HK-2 (cell line): ENCODE measurements around the gene SCAPER.

ENCODE experiments used
- DNase-seq: peaks from one replicate; pipeline ENCODE4 v3.0.0-alpha.2; 2018; ENCODE audit not compliant: unreplicated experiment

The SCAPER gene, protein sequence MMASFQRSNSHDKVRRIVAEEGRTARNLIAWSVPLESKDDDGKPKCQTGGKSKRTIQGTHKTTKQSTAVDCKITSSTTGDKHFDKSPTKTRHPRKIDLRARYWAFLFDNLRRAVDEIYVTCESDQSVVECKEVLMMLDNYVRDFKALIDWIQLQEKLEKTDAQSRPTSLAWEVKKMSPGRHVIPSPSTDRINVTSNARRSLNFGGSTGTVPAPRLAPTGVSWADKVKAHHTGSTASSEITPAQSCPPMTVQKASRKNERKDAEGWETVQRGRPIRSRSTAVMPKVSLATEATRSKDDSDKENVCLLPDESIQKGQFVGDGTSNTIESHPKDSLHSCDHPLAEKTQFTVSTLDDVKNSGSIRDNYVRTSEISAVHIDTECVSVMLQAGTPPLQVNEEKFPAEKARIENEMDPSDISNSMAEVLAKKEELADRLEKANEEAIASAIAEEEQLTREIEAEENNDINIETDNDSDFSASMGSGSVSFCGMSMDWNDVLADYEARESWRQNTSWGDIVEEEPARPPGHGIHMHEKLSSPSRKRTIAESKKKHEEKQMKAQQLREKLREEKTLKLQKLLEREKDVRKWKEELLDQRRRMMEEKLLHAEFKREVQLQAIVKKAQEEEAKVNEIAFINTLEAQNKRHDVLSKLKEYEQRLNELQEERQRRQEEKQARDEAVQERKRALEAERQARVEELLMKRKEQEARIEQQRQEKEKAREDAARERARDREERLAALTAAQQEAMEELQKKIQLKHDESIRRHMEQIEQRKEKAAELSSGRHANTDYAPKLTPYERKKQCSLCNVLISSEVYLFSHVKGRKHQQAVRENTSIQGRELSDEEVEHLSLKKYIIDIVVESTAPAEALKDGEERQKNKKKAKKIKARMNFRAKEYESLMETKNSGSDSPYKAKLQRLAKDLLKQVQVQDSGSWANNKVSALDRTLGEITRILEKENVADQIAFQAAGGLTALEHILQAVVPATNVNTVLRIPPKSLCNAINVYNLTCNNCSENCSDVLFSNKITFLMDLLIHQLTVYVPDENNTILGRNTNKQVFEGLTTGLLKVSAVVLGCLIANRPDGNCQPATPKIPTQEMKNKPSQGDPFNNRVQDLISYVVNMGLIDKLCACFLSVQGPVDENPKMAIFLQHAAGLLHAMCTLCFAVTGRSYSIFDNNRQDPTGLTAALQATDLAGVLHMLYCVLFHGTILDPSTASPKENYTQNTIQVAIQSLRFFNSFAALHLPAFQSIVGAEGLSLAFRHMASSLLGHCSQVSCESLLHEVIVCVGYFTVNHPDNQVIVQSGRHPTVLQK (N-terminal part only)

DNA sequence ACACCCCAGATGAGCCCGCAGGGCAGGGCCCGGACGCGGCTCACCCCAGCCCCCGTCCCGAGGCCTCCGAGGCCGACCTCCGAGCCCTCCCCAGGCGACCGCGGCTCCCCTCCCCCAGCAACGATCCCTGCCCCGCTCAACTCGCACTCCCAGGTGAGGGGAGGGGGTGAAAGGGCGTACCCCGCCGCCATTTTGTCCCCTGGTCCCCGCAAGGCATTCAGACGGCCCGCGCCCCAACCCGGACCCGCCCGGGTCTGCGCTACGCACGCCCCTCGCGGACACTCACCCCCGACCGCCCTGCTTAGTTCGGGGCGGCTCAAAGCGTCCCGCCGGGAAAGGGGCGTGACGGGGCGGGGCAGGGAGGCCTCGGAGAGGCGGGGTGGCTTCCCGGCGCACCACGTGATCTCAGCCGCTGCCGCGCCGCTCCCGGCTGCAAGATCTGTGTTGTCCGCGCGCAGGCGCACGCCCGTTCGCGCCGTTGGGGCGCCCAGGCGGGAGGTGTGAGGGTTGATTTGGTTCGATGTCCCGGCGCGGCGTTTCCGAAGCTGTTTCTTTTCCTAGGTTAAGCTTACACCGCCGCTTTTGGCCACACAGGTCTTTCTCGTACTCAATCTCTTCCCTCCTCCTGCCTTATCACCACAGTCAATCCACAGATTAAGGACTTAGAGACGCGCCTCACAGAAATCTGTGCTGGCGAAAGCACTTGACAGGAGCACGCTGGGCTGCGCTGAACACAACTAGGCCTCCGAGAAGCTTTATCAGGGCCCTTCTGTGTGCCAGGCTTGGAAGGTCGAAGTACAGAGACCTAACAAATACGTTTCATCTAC is at the start of gene SCAPER:
Gene SCAPER (minus strand): TSS at position 328 of the 827 bp plus-strand sequence. CDS start 21,523 bp downstream, outside the sequence.
- DNase-seq, result peak; percentile 87

DNA sequence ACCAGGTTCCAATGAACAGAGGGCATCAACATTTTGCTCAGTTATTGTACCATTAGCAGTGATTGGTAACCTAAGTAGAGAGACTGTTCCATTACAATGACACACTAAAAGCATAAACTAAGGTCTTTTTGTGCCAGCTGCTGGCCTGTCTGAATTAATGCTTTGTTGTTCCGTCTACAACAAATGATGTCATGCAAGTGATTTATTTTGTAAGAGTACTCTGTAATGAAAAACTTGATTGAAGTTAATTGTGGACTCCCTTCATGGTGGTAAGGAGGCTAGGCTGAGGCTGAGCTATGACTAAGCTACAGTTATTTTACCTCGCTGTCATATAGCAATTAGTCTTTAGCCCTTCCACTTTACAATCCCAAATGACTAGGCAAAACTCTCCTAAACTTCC is 49.6 kb upstream of the SCAPER start:
- no peak for DNase-seq

DNA sequence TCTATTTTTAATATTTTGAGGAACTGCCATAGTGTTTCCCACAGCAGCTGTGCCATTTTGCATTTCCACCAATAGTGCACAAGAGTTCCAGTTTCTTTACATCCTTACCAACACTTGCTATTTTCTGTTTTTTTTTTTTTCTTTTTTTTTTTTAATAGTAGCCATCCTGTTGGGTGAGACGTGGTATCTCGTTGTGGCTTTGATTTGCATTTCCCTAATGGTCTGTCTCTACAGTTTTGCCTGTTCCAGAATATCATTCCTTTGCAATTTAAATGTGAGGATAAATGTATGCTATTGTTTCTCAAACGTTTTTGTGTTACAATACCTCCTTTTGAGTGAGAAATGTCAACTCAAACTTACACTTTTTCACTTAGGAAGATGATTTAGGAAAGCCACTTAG is 48.8 kb upstream of the SCAPER start:
- DNase-seq, result no peak

DNA sequence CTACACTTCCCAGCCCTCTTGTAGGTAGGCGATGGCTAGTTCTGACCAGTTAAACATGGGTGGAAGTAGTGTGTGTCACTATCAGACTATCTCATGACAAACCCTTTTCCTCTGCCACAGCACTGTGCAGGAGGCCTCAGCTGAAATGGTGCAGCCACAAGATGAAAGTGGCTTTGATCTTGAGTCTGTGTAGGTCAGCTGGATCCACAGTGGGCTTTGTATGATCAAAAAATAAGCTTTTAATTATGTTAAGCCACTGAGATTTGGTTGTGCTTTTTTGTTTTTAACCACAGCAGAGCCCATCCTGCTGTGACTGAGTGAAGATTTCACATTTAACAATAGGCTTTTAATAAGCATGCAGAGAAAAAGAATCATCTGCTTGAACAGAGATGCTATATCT is 46.1 kb upstream of the SCAPER start:
- DNase-seq, result no peak

DNA sequence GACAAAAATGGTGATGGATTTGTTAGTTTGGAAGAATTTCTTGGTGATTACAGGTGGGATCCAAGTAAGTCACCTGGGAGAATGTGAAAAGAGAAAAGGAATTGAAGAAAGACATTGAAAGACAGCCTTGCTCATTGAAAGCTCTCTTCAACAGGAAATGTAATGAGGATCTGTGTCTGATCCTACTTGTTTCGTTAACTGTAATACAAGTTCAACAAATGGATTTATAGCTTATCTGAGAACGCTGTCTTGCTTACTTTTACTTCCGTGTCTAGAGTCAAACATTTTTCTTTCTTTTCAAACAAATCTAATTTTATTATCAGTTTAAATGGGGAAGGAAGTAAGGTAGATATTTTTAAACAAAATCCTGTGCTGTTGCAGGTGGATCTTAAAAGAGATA is 42.3 kb upstream of the SCAPER start:
- DNase-seq, result no peak

DNA sequence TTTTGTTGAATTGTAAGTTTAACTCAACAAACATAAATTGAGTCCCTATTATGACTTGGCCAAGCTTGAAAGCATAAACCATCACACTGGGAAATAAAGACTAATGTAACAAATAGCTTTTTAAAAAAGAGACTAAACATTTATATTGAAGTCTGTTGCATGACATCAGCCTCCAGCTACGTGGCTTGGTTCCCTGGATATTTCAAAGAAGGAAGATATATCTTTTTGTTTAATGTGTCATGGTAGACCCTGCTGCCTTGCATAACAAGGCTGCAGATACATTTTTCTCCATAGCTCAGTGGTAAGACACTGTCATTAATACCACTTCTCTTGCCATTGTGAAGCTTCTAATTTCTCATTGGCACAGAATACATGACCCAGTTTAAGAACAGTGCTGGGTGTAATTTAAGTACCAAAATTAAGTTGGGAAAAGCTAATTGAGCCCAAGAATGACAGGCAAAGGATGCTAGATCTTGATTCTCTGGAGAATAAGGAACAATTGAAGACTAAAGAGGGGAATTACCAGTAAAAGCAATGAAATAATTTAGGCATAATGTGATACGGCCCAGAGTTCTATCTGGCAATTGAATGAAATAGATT is 40.5 kb upstream of the SCAPER start:
- no peak for DNase-seq

DNA sequence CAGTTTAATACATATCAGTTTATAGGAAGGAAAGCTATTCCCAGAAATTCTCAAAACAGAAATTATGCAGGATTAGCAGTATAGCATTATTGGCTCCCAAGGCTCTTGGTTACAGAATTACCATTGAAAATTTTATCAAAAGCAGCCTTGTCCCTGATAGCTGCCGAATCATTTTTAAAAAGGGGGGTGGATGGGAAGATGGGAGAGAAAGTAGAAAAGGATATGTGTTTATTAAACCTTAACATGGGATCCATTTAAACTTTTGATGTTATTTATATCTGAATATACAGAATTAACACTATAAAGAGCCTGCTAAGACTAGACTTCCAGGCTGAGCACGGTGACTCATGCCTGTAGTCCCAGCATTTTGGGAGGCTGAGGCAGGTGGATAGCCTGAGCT is 37.2 kb upstream of the SCAPER start:
- no peak for DNase-seq

DNA sequence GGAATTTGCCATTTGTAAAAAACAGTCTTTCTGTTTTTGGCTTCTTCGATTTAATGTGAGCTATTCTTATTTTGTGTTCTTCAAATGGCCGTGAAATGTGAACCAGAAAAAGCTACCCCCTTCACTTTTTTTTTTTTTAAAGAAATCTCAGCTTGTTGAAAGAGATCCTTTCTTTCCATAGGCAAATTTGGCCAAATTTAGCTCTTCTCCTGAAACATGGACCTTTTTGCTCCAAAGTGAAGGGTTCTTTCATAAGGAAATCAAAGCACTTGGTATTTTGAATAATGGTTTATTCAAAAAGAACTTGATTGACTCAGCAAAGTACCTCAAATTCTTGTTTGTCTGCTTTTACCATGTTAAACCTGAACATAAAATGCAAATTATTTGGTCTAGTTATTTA is 36.5 kb upstream of the SCAPER start:
- DNase-seq, result no peak

DNA sequence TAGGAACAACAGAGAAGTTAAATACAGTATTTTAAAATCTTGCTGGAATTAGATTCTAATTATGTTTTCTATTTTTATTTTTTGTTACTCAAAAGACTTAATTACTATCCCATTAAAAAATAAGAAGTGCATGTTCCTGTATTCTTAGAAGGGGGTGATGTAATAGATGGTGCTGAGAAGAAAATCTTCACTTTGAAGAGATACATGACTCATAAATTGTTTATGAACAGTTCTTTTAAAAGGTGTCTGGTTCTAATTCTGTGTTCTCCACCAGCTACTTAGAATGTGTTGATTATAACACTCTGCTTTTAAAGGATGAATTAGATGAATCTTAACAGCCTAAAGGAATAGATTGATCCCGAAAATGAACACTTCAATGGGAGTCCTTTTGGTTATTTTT is 34.6 kb upstream of the SCAPER start:
- no peak for DNase-seq

DNA sequence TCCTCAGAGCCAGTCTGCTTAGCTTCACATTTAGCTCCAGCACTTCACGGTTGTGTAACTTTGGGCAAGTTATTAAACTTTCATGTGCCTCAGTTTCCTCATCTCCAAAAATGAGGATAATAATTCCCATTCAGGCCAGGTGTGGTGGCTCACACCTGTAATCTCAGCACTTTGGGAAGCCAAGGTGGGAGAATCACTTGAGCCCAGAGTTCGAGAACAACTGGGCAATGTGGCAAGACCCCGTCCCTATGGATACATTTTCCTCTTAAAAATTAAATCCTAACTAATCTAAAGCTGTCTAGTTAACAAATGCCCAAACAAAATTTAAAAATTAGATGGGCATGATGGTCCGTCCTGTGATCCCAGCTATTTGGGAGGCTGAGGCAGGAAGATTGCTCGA is 33.6 kb upstream of the SCAPER start:
- DNase-seq, result no peak

DNA sequence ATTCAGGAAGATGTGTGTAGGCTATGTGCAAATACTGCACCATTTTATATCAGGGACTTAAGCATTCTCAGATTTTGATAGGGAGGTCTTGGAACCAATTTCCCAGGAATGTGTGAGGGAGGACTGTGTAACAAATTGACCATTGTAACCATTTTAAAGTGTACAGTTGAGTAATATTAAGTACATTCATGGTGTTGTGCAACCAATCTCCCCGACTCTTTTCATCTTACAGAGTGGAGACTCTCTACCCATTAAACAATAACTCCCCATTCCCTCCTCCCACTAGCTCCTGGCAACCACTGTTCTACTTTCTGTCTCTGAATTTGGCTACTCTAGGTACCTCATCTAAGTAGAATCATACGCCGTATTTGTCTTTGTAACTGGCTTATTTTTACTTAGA is 31.5 kb upstream of the SCAPER start:
- DNase-seq, result no peak

DNA sequence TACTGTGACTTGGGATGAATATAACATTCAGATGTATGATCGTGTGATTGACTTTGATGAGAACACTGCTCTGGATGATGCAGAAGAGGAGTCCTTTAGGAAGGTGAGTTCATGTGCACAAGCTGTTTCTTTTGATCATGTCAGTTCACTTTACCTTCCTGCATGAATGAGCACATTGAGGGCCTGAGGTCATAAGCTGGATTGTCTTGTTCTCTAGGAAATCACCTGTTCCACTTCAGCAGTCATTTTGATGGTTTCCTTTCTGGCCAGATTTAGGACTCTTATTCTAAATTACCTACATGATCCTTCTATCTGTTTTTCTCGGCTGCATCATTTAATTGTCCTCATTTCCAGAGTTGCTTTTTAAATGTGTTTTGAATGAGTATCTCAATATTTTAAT is 30.5 kb upstream of the SCAPER start:
- DNase-seq, result peak; percentile 4

DNA sequence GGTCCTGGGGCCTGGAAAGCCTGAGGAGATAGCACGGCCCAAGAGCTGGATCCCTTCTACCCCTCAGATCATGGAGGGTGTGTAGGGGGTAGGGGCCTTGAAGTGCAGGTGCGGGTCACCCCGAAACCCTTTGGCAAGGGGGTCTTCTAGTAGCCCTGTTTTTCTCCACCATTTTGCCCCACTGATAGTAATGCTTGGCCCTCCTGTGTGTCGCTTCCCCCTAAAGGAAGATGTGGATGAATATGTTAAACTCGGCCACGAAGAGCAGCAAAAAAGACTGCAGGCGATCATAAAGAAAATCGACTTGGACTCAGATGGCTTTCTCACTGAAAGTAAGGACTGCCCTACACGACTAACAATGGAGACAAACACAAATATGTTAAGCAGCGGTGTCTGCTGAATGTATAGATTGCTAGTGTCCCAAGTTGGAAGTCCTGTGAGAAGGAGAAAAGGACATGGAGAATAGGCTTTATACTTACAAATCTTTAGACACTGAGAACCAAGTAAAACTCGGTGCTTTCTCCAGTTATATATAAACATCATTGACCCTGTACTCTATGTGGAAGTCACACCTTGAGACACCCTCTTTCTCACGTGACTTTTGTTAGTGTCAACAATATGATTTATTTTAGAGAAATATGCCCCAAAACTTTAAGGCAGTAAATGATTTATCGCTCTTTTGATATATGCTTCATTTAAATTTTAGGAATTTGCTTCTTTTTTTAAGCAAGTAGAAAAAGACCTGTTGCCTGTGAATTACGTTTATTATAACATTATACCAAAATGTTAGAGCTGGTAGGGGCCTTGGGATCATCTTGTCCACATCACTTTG is 27.2 kb upstream of the SCAPER start:
- peak; percentile 1 for DNase-seq

DNA sequence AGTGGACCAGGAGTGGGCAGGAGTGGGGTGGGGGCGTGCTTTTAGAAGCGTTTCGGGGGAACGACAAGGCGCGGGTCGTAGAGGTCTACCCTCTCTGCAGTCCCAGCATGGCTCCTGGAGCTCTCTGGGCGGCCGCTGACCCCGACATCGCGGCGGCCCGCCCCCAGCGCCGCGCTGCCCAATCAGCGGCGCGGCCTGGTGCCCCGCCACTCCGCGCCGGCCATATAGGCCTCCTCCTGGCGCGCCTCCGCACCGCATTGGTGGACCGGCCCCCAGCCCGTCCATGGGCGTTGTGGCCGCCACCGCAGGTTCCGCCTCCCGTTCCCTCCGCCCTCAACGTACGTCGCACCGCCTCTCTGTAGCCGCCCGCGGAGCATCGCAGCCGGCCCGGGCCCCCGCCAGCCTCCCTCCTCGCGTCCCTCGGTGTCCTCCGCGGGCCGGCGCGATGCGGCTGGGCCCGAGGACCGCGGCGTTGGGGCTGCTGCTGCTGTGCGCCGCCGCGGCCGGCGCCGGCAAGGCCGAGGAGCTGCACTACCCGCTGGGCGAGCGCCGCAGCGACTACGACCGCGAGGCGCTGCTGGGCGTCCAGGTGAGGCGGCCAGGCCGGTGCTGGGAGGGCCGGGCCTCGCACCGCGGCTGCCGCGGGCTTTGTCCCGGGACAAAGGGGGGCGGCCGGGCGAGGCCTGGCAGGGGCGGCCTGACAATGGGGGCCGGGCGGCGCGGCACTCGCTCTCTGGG is 26.4 kb upstream of the SCAPER start, which contains the start of gene RCN2:
Gene RCN2 (plus strand): TSS at position 353 of the 738 bp plus-strand sequence. CDS start 93 bp downstream, at position 446.
- DNase-seq, result peak; percentile 90

DNA sequence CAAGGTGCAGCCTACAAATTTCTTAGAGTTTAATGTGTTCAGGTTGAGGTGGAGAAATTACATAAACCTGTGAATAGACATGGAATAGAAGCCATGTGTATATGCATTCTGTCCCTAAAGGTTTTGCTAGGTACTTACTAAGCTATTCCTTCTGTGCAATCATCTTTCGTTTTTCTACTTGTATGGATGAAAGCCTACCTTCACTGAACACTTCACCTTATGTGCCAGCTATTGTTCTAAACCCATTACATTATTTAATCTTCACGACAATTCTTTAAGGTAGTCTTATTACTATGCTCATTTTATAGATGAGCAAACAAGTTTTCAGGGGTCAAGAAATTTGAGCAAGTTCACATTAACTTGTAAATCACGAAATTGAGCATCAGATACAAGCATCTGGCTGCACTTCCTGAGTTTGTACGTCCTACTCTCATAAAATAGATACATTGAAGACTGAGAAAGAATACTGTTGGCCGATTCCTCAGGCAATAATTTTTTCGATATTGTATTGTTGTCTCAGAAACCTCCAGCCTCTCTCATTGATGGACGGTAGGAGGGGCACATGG is 25.8 kb upstream of the SCAPER start:
- no peak for DNase-seq

DNA sequence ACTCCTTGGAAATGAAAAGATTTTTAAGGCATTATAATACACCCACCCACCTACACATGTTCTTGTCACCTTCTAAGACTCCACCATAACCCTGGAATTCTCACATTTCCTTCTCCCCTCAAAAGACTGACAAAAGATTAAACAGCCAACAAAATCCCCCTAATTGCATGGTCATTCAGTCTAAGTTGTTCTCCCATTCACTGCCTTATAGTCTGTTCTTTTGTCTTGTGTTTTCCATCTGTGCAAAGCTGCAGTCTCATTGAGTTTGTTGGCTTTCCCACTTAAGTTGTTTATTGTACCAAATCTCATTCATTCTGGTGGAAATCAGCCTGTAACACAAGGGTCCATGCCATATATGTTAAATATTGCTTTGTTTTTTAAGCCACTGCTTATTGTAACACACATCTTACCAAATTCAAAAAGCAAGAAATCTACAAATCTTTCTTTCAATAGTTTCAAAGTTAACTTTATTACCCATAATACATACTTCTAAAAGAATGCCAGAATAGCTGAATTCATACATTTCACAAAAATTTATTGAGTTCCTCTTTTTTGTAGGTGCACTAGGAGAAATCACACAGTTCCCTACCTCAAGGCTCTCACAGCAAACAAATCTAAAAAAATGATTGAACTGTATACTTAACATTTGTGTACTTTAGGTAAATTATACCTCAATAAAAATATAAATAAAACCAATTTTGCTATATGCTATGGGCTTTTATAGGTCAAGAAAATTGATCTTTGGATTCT is 24.0 kb upstream of the SCAPER start:
- no peak for DNase-seq

DNA sequence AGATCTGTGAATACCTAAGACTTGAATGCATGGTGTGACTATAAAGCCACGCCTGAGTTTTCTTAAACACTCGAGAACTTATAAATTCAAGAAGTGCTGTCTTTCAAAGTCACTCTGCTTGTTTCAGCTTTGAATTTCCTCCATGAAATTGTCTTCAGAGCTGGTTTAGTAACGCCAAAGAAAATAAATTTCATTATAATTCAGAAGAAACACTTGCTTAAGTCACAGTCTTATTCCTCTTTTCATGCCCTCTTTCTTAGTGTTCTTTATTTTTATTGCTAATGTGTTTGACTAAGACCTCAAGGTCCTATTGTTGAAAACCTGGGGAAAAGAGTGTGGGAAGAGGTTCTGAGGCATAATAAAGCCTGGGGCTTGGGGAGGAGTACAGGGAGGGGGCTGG is 23.1 kb upstream of the SCAPER start:
- no peak for DNase-seq

DNA sequence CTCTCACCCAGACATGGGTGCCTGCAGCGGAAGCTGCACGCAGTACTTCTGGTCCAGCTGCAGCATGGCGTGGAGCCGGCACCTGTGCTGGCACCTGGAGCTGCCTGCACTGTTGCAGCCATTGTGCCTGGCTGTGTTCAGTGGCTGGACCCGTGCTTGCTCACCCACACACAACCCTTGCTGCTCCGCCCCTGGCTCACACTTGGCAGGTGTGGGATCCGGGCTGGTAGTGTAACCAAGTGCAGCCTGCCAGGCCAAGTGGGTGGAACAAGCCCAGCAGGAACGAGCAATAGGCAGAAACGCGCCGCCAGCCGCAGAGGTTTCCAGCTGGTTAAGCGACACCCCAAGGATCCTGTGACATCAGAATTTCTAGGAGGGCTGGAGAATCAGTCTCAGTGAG is 11.2 kb upstream of the SCAPER start:
- DNase-seq, result no peak
